ENCODE measurements around the gene HUS1.
A peak's percentile ranks its signal among the peaks of the same experiment; 100 is the strongest.
"Not testable (repeated sequence)": the region's sequence is repeated elsewhere in the genome, so short reads cannot be mapped to it uniquely, and the experiment has no call there.

HUS1 gene

DNA sequence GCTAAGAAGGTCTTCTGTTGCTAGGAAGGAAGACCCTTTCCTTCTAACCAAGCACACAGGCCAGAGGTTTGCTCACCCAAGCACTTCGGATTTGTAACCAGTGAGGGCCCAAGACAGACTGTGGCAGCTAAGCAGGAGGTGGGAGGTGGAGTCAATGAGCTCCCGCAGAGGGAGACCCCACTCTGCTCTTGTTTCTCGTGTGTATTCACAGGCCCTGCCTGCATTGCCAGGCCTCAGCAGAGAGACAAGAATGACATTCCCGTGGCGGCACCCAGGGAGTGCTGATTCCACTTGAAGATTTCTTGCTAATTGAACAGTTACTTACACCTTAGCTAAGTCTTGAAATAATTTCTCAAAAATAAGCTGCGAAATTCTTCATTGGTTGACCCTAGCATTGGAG, 44.6 kb downstream of the HUS1 start:
- TF ChIP-seq, protein P1, sequence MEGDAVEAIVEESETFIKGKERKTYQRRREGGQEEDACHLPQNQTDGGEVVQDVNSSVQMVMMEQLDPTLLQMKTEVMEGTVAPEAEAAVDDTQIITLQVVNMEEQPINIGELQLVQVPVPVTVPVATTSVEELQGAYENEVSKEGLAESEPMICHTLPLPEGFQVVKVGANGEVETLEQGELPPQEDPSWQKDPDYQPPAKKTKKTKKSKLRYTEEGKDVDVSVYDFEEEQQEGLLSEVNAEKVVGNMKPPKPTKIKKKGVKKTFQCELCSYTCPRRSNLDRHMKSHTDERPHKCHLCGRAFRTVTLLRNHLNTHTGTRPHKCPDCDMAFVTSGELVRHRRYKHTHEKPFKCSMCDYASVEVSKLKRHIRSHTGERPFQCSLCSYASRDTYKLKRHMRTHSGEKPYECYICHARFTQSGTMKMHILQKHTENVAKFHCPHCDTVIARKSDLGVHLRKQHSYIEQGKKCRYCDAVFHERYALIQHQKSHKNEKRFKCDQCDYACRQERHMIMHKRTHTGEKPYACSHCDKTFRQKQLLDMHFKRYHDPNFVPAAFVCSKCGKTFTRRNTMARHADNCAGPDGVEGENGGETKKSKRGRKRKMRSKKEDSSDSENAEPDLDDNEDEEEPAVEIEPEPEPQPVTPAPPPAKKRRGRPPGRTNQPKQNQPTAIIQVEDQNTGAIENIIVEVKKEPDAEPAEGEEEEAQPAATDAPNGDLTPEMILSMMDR (IDR thresholded peaks at IDR 0.05; ENCODE audit: low read depth, low read length) = no peak
- no peak for DNase-seq (ENCODE audit: extremely low read depth, low read depth)

DNA sequence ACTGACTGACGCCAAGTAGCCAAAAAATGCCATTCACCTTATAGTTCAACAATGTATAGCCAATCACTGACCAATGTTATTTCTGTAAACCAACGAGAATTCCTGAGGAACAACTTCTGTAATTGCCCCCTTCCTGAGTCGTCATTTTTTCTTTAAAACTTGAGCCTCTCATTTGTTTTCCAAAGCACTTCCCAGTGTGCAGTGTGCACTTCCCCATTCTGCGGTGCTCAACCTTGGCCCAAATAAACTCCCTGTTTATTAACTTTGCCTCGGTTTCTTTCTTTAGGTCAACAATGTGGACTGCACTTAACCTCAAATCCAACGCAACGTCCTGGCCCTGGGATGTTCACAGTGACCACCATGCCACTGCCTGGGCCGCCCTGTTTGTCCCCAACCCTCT, 46.2 kb downstream of the HUS1 start:
- TF ChIP-seq, protein P1 (IDR thresholded peaks at IDR 0.05; ENCODE audit: low read depth, low read length) = no peak
- DNase-seq (ENCODE audit: extremely low read depth, low read depth) = no peak

DNA sequence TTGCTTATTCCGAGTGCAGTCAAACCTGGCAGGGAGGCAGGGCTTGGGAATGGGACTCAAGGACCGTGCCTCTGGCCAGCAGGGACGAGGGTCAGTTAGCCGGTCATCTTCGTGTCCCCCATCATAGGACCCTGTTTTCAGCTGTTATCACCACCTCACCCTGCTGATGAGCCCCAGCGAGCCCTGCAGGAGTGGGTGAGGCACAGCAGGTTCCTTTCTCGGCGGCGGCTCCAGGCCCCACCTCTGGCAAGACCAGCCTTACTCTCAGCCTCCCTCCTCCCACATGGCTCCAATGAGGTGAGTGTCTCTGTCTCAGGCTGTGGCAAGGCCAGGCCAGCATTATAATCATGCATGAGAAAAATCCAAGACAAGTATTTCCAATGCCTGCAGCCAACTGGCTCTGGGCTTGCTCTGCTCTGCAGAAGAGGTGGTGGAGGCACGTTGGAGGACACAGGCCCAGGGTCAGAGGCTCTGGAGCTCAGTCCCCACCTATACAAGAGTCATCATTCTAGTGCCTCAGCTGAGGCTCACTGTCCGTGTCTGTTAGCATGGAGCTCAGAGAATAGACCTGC, 46.9 kb downstream of the HUS1 start:
- TF ChIP-seq, protein P1 (IDR thresholded peaks at IDR 0.05; ENCODE audit: low read depth, low read length) = no peak
- no peak for DNase-seq (ENCODE audit: extremely low read depth, low read depth)

DNA sequence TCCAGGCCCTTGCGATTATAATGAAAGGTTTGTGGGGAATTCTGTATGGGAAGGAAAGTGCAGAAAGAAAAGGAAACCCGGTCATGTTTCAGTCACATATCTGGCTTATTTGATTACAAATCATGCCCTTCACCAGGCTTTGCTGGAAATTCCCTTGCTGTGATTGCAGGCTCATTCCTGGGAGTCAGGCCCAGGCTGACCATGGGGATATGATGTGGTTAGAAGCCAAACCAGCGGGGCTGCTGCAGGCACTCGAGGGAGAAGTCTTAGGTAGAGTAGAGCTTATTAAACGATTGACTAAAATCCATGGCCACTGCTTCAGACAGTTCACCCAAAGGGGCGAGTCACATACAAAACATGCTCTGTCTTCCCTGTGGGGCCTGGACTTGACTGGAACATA, 47.4 kb downstream of the HUS1 start:
- TF ChIP-seq, protein P1 (IDR thresholded peaks at IDR 0.05; ENCODE audit: low read depth, low read length) = no peak
- peak; percentile 36 for DNase-seq (ENCODE audit: extremely low read depth, low read depth)

DNA sequence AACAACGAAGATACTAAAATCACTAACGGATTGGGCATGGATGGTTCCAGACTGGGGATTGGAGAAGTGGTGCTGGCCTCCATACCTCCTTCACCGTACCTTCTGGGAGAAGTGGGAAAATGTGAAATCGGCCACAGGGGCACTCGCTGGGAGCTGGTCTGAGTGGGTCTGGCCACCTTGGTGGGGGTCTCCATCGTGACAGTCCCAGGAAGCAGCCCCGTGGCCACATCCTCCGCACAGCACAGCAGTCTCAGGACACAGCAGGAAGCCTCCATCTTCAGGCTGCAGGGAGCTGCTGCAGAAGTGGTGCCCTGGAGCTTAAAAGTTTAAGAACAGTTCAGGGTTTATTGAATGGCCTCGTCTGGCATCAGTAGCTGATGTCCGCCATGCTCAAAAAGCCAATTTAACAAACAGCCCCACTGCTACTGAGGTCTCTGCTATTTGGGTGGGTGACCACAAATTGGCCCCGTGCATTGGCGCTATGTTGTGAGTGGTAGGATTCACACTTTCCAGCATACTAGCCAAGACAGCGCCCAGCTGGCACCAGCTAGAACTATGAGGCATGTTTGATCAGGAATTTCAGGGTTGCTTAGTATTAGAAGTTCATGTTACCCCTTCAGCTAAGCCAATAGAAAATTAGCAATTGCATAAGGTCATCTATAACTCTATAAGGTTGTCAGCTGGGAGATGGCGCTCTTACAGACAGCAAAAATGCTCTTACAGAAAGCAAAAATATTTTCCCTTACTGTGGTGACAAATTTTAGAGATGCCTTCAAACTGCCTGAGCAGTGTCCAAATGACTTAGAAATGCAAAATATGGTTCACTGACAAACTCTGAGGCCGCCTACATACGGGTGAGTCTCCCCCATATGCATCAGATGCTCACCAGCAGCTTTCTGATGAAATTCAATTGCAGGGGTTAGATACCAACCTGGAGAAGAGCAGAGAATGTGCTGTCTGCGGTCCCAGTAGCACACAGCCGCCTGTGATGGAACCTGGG, 48.1 kb downstream of the HUS1 start:
- no peak for DNase-seq (ENCODE audit: extremely low read depth, low read depth)
- TF ChIP-seq, protein P1 (IDR thresholded peaks at IDR 0.05; ENCODE audit: low read depth, low read length) = no peak

DNA sequence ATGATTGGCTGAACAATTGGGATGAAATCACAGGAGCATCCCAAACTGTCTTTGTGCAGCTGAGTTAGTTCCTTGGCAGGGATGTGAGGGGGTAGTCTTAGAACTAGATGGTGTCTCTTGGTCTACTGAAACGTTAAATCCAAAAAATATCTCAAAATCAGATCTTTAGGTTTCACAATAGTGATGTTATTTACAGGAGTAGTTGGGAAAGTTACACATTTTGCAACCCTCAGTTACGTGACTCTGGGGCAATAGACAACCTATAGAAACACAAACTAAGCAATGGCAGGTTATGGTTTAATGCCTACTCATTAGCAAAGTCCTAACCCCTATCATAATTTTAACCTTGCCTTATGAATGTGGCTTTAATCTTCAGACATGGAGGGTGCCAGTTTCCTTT, 55.1 kb downstream of the HUS1 start:
- TF ChIP-seq, protein P1 (IDR thresholded peaks at IDR 0.05; ENCODE audit: low read depth, low read length) = no peak
- no peak for DNase-seq (ENCODE audit: extremely low read depth, low read depth)

DNA sequence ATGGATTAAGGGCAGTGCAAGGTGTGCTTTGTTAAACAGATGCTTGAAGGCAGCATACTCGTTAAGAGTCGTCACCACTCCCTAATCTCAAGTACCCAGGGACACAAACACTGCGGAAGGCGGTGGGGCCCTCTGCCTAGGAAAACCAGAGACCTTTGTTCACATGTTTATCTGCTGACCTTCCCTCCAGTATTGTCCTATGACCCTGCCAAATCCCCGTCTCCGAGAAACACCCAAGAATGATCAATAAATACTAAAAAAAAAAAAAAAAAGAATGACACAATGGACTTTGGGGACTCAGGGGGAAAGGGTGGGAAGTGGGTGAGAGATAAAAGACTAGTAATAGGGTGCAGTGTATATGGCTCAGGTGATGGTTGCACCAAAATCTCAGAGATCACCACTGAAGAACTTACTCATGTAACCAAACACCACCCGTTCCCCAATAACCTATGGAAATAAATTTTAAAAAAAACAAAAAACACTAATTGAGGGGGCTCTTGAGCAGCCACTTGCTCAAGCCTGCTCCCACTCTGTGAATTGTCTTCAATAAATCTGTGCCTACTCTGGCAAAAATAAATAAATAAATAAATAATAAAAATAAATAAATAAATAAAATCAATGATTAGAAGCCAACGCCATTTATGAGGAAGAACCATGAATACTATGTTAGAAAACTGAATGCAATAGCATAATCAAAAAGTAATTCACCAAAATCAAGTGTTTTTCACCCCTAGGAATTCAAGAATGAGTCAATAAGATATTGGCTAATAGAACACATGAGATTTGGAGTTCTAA, 56.1 kb downstream of the HUS1 start:
- not testable (repeated sequence) for DNase-seq (ENCODE audit: extremely low read depth, low read depth)

DNA sequence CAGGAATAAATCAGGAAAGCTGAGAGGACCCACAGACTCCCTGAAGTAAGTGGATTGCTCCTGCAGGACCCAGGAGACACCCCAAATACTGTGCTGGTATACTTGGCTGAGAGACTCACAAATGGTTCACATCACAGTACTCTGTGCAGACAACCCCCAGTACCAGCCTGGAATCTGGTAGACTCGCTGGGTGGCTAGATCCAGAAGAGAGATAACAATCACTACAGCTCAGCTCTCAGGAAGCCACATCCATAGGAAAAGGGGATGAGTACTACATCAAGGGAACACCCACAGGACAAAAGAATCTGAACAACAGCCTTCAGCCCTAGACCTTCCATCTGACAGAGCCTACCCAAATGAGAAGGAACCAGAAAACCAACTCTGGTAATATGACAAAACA, 62.9 kb downstream of the HUS1 start:
- not testable (repeated sequence) for DNase-seq (ENCODE audit: extremely low read depth, low read depth)

Data from AG09319 (cell line).